C4-2B (cell line): Measurements from ENCODE around the gene CTSF.
"Not testable (repeated sequence)": the region's sequence is repeated elsewhere in the genome, so short reads cannot be mapped to it uniquely, and the experiment has no call there.

Experiments used
- CTCF ChIP-seq: fragments of 450-650 bp; conservative IDR thresholded peaks from 2 replicates; pipeline ENCODE4 v1.5.1; 2017; ENCODE audit warnings: mild to moderate bottlenecking
- ZFX ChIP-seq: fragments of 450-650 bp; IDR thresholded peaks from 2 replicates; pipeline ENCODE4 v1.6.1; 2017

GRCh38 chr11:66589315-66589714 lies 20.9 kb upstream of the CTSF start:
- not testable (repeated sequence) for TF ChIP-seq CTCF, ZFX
